K562 (cell line): ENCODE data around the gene HDAC1. TPM values are rescaled to one million over a fixed set of nuclear protein-coding genes. Genes with fewer than 3 reads are reported as not detected.
A peak's percentile ranks its signal among the peaks of the same experiment; 100 is the strongest.

ENCODE experiments used
- ATAC-seq: fragments of 200-7000 bp; cut with Tn5 transposase; 3 replicates; pipeline ENCODE4 v1.9.1; 2020; ENCODE audit warnings: moderate library complexity
- BruUV-seq: library from RNA; stranded (reverse); fragments of 400-500 nt; replicated peaks from 2 replicates; lab custom pipeline; 2021; lab: Mats Ljungman, UMichigan
- CTCF ChIA-PET: fragments of 300-600 bp; formaldehyde crosslinking; extraction: SDS; loops from one replicate; lab custom pipeline; 2021; ENCODE audit warnings: low intra/inter-chr PET ratio; lab: Yijun Ruan, JAX
- POLR2A ChIA-PET: fragments of 300-600, 350-650 bp; sonication (Branson Sonifier 250); formaldehyde crosslinking; extraction: SDS; loops from one replicate; lab custom pipeline; 2021; ENCODE audit warnings: antibody characterized with exemption, inconsistent platforms; lab: Yijun Ruan, JAX
- DNase-seq, 4 experiments: peaks; one replicate each; pipeline versions ENCODE4 v3.0.0 to v3.0.0-alpha.2; 2011 to 2018; ENCODE audit warnings: low spot score in 3 of 4, mixed read lengths in 3 of 4; ENCODE audit errors: extremely low read depth in 1 of 4
- FAIRE-seq: peaks from 2 replicates; lab custom pipeline; 2011; peaks lifted over from hg19 to GRCh38; lab: Jason Lieb, UNC
- H2AFZ ChIP-seq: 2 replicates; pipeline ENCODE4 v1.6.0; 2011; ENCODE audit warnings: low read depth, low read length, control low read depth, inconsistent platforms
- H3K27ac ChIP-seq: fragments of 200-600 bp; 3 replicates; pipeline ENCODE4 v1.8.0; 2011; ENCODE audit warnings: low read depth, mild to moderate bottlenecking, control low read depth, inconsistent platforms, low read length, moderate library complexity, mixed read lengths; ENCODE audit errors: extremely low read depth
- H3K27me3 ChIP-seq, 2 experiments: fragments of 300-600 bp in 1 of 2; 2 replicates in 1 of 2; 3 replicates in 1 of 2; pipeline versions ENCODE4 v1.6.0 to v1.8.0; 2011; ENCODE audit warnings: inconsistent platforms in 2 of 2, low read length in 2 of 2, mild to moderate bottlenecking in 1 of 2, mixed read lengths in 1 of 2, moderate library complexity in 1 of 2; ENCODE audit not compliant: control insufficient read depth in 2 of 2, insufficient read depth in 2 of 2
- H3K36me3 ChIP-seq: fragments of 300-600 bp; 3 replicates; pipeline ENCODE4 v1.8.0; 2011; ENCODE audit warnings: mild to moderate bottlenecking, low read length, inconsistent platforms; ENCODE audit not compliant: control insufficient read depth, insufficient read depth
- H3K4me1 ChIP-seq, 2 experiments: fragments of 200-600 bp in 1 of 2; replicated peaks in 1 of 2; 2 replicates in 1 of 2; 3 replicates in 1 of 2; pipeline versions ENCODE4 v1.5.1 to v1.8.0; 2011; ENCODE audit warnings: inconsistent platforms in 2 of 2, low read length in 2 of 2, mild to moderate bottlenecking in 1 of 2, mixed read lengths in 1 of 2, moderate library complexity in 1 of 2; ENCODE audit not compliant: control insufficient read depth in 2 of 2, insufficient read depth in 2 of 2
- H3K4me2 ChIP-seq: 2 replicates; pipeline ENCODE4 v1.6.1; 2011; ENCODE audit warnings: low read length, control low read depth, inconsistent platforms, mixed read lengths; ENCODE audit not compliant: insufficient read depth
- H3K4me3 ChIP-seq: fragments of 200-600 bp; sonication (generic), shearing (Covaris generic); 2 replicates; pipeline ENCODE4 v1.5.1; 2016; ENCODE audit warnings: control low read depth, inconsistent platforms
- H3K79me2 ChIP-seq: fragments of 200-600 bp; 3 replicates; pipeline ENCODE4 v1.8.0; 2011; ENCODE audit warnings: low read length, inconsistent platforms; ENCODE audit not compliant: control insufficient read depth, insufficient read depth
- H3K9ac ChIP-seq, 2 experiments: 2 replicates each; pipeline versions ENCODE4 v1.6.0 to v1.6.1; 2011; ENCODE audit warnings: low read depth in 2 of 2, low read length in 2 of 2, control low read depth in 1 of 2, inconsistent platforms in 1 of 2, mild to moderate bottlenecking in 1 of 2, mixed read lengths in 1 of 2; ENCODE audit not compliant: insufficient read depth in 1 of 2
- H3K9me1 ChIP-seq: one replicate; pipeline ENCODE4 v1.6.0; 2011; ENCODE audit warnings: inconsistent platforms, mild to moderate bottlenecking, low read length, moderate library complexity; ENCODE audit not compliant: control insufficient read depth, insufficient read depth
- H3K9me3 ChIP-seq: replicated peaks from 2 replicates; pipeline ENCODE4 v1.5.1; 2011; ENCODE audit warnings: low read depth, low read length, inconsistent platforms; ENCODE audit not compliant: control insufficient read depth, insufficient read depth
- H4K20me1 ChIP-seq: replicated peaks from 2 replicates; pipeline ENCODE4 v1.6.1; 2011; ENCODE audit warnings: low read length, inconsistent platforms, mixed read lengths; ENCODE audit not compliant: control insufficient read depth, insufficient read depth
- CBFA2T2 ChIP-seq: fragments of 450-650 bp; conservative IDR thresholded peaks from 2 replicates; pipeline ENCODE4 v1.6.1; 2017; ENCODE audit warnings: mild to moderate bottlenecking
- EHMT2 ChIP-seq: fragments of 450-650 bp; IDR thresholded peaks from 2 replicates; pipeline ENCODE4 v1.6.1; 2018; ENCODE audit warnings: antibody characterized with exemption
- FOS ChIP-seq: IDR thresholded peaks from 3 replicates; pipeline ENCODE4 v1.6.1; 2011; ENCODE audit not compliant: insufficient read length; ENCODE audit errors: extremely low read depth
- FOXA3 ChIP-seq, 2 experiments: fragments of 450-650 bp in 1 of 2; sonication (generic) in 1 of 2; formaldehyde crosslinking; IDR thresholded peaks in 1 of 2; conservative IDR thresholded peaks in 1 of 2; 2 replicates each; pipeline versions ENCODE4 v1.4.0 to v1.8.0; 2020 to 2022; ENCODE audit warnings: mild to moderate bottlenecking in 2 of 2, missing genetic modification reagents in 1 of 2
- MLLT1 ChIP-seq, 2 experiments: fragments of 450-650 bp; IDR thresholded peaks; 2 replicates each; pipeline ENCODE4 v1.6.1; 2016
- NFIC ChIP-seq: fragments of 450-650 bp; IDR thresholded peaks from 2 replicates; pipeline ENCODE4 v1.6.1; 2017; ENCODE audit warnings: mild to moderate bottlenecking, inconsistent platforms
- TAF15 ChIP-seq: fragments of 200-400 bp; formaldehyde crosslinking; IDR thresholded peaks from 2 replicates; pipeline ENCODE4 v1.6.1; 2017; ENCODE audit warnings: mild to moderate bottlenecking, low read depth, low read length, moderate library complexity
- THRB ChIP-seq: fragments of 450-650 bp; formaldehyde crosslinking; conservative IDR thresholded peaks from 2 replicates; pipeline ENCODE4 v1.4.0; 2022; ENCODE audit warnings: mild to moderate bottlenecking, missing genetic modification characterization
- TSC22D4 ChIP-seq: fragments of 450-650 bp; IDR thresholded peaks from 2 replicates; pipeline ENCODE4 v1.6.1; 2016; ENCODE audit warnings: missing genetic modification characterization, missing biosample characterization, control low read depth
- ZBTB1 ChIP-seq: sonication (generic); formaldehyde crosslinking; IDR thresholded peaks from 2 replicates; pipeline ENCODE4 v1.8.1; 2023; ENCODE audit warnings: missing genetic modification reagents, low read depth, mild to moderate bottlenecking, borderline replicate concordance
- ZNF184 ChIP-seq: sonication (generic); formaldehyde crosslinking; IDR thresholded peaks from 2 replicates; pipeline ENCODE4 v1.5.0; 2020; ENCODE audit warnings: missing genetic modification reagents
- ZNF384 ChIP-seq: IDR thresholded peaks from 2 replicates; pipeline ENCODE4 v1.6.1; 2012; ENCODE audit warnings: low read depth, low read length, improper control_type of control experiment
- ZNF589 ChIP-seq: fragments of 200-800 bp; sonication (Bioruptor generic); IDR thresholded peaks from 2 replicates; pipeline ENCODE4 v1.6.1; 2016; ENCODE audit warnings: low read depth, missing genetic modification characterization, missing compliant biosample characterization
- WGBS: fragments of 100-300 bp; shearing (Covaris generic); methylation state at CpG from one replicate; pipeline ENCODE4 v1.1.6; 2016; ENCODE audit warnings: low coverage, mixed read lengths; ENCODE audit not compliant: insufficient coverage; ENCODE audit errors: missing lambda C conversion rate; 5-methylcytosine and 5-hydroxymethylcytosine counted together
- in situ Hi-C: fragments of 300-500 bp; cut with MboI; formaldehyde crosslinking; loops from 4 replicates; pipeline ENCODE4 v1.15.0; 2018; ENCODE audit warnings: inconsistent platforms, mixed read lengths
- intact Hi-C: fragments of 100-400 bp; cut with micrococcal nuclease; formaldehyde crosslinking; loops from 2 replicates; pipeline ENCODE4 v1.14.2; 2022
- polyA plus RNA-seq, 8 experiments: library from polyadenylated mRNA; depleted of rRNA in 4 of 8; stranded (reverse) in 5 of 8; unstranded in 3 of 8; fragments of >200 nt; fragmentation: Nextera tagmentation in 2 of 8; fragmentation: Illumina TruSeq in 1 of 8; extraction: Ambion mirVana in 2 of 8; extraction: Trizol in 1 of 8; gene quantifications; 2 replicates each; pipeline versions ENCODE4 v1.2.1 to v1.2.3, GENCODE V29; 2011 to 2014; ENCODE audit warnings: inconsistent platforms in 1 of 8, missing spikeins in 1 of 8
- total RNA-seq, 7 experiments: library from RNA; depleted of rRNA in 6 of 7; stranded (reverse); fragments of >200 nt in 6 of 7; fragmentation: Illumina TruSeq in 2 of 7; extraction: Trizol in 2 of 7; gene quantifications; 2 replicates each; pipeline versions ENCODE4 v1.2.1 to v1.2.3, GENCODE V29; 2011 to 2021; ENCODE audit warnings: low replicate concordance in 1 of 7
- TF ChIP-seq, protein P1 (sequence below): fragments of 250-450 bp; sonication (Bioruptor Pico); IDR thresholded peaks from 2 replicates; pipeline ENCODE4 v1.4.0; 2020; ENCODE audit warnings: mild to moderate bottlenecking, moderate library complexity
- TF ChIP-seq, protein P2 (sequence below), 2 experiments: fragments of 450-650 bp in 1 of 2; sonication (generic) in 1 of 2; formaldehyde crosslinking; conservative IDR thresholded peaks; 2 replicates each; pipeline versions ENCODE4 v1.4.0 to v1.8.1; 2020 to 2022; ENCODE audit warnings: mild to moderate bottlenecking in 1 of 2, missing genetic modification reagents in 1 of 2

HDAC1 gene
- total and polyA plus RNA-seq, 9 of the 15 experiments (the other 6 are each of a cell fraction or from before 2014, with no cell fraction given), result 169 to 384 (median 193) TPM

- no peaks in the 10 kb centered on the region; the same call in 1 of the 2 replicates for H3K9me3 ChIP-seq
- in situ Hi-C loops (no loop called here), intact Hi-C loops (loop anchor here (2.0 to 5.0 kb wide), 2 partner anchors 42 to 151 kb away; no protein-coding TSS in a partner anchor)
- peak; percentile 88 to 97 (median 97) for DNase-seq
- ATAC-seq, result peak; percentile 68
- WGBS, result 7% methylated on average over 27 of the region's 28 CpGs
- BruUV-seq, result no TSS peak
- H3K4me1 ChIP-seq, result peaks cover 37 to 52% of the 10 kb centered on the region in 2 experiments
- H3K27me3 ChIP-seq, result no peaks in the 10 kb centered on the region
- no peaks in the 10 kb centered on the region for H3K9me1 ChIP-seq
- peaks cover 7% of the 10 kb centered on the region; the same call in 1 of the 3 replicates for H3K36me3 ChIP-seq
- H2AFZ ChIP-seq, result peak overlapping the region; percentile 100
- peak overlapping the region; percentile 96 for H3K27ac ChIP-seq
- CTCF ChIA-PET, result no interaction called here
- FAIRE-seq, result no peak
- POLR2A ChIA-PET, result interaction anchor here (0.8 to 3.8 kb wide), 10 partner anchors 9 to 499 kb away, joined by 3 to 30 read pairs (median 6); partner anchors contain the start of gene MARCKSL1
- peaks cover 12% of the 10 kb centered on the region; the same call in 2 of the 3 replicates for H3K79me2 ChIP-seq
- H3K4me2 ChIP-seq, result peak overlapping the region; percentile 91; the same call in 1 of the 2 replicates
- H4K20me1 ChIP-seq, result 0 out of 2 replicates have a peak, but pooled peaks cover 6% of the 10 kb centered on the region
- peak overlapping the region; percentile 83 for H3K4me3 ChIP-seq
- H3K9ac ChIP-seq, result peak overlapping the region; percentile 90 to 93; a peak in 3 of 4 replicates
- TF ChIP-seq, protein P1, sequence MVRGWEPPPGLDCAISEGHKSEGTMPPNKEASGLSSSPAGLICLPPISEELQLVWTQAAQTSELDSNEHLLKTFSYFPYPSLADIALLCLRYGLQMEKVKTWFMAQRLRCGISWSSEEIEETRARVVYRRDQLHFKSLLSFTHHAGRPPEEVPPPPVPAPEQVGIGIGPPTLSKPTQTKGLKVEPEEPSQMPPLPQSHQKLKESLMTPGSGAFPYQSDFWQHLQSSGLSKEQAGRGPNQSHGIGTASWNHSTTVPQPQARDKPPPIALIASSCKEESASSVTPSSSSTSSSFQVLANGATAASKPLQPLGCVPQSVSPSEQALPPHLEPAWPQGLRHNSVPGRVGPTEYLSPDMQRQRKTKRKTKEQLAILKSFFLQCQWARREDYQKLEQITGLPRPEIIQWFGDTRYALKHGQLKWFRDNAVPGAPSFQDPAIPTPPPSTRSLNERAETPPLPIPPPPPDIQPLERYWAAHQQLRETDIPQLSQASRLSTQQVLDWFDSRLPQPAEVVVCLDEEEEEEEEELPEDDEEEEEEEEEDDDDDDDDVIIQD (CRISPR knock-in tag), result no peak
- TF ChIP-seq MLLT1 (IDR thresholded peaks at IDR 0.05), result 0 out of 4 replicates have a peak, but pooled peaks of 1 of the 2 experiments have one; percentile 51
- peak; percentile 79; the same call in 1 of the 2 replicates for TF ChIP-seq ZNF589 (CRISPR knock-in tag)
- TF ChIP-seq THRB, result no peak
- no peak; the same call in 1 of the 2 replicates for TF ChIP-seq CBFA2T2
- TF ChIP-seq ZNF384, result no peak
- no peak for TF ChIP-seq EHMT2
- no peak for TF ChIP-seq ZNF184 (CRISPR knock-in tag)
- TF ChIP-seq, protein P2, sequence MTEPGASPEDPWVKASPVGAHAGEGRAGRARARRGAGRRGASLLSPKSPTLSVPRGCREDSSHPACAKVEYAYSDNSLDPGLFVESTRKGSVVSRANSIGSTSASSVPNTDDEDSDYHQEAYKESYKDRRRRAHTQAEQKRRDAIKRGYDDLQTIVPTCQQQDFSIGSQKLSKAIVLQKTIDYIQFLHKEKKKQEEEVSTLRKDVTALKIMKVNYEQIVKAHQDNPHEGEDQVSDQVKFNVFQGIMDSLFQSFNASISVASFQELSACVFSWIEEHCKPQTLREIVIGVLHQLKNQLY (CRISPR knock-in tag; conservative IDR thresholded peaks at IDR 0.05), result peak in 1 of 2 experiments; percentile 92; a peak in 1 of 4 replicates
- no peak for TF ChIP-seq ZBTB1
- TF ChIP-seq TSC22D4 (tag), result no peak
- TF ChIP-seq TAF15, result no peak
- TF ChIP-seq FOS, result no peak
- no peak; the same call in 1 of the 2 replicates for TF ChIP-seq NFIC
- TF ChIP-seq FOXA3 (CRISPR knock-in tag; conservative IDR thresholded peaks at IDR 0.05 in 1 of 2, IDR thresholded peaks at IDR 0.05 in 1 of 2), result no peak
Measured at GRCh38 chr1:32350785-32351398, 59.0 kb downstream of the HDAC1 start.
